GM12878 (cell line): ENCODE data around the gene FCHSD2. TPM values are rescaled to one million over a fixed set of nuclear protein-coding genes. Genes with fewer than 3 reads are reported as not detected.

Experiments
- BACH1 ChIP-seq: fragments of 450-650 bp; IDR thresholded peaks from 2 replicates; pipeline ENCODE4 v1.6.1; 2017; ENCODE audit warnings: mild to moderate bottlenecking, borderline replicate concordance
- BHLHE40 ChIP-seq, 2 experiments: fragments of 450-650 bp in 1 of 2; IDR thresholded peaks; 2 replicates each; pipeline ENCODE4 v1.6.1; 2011 to 2017; ENCODE audit warnings: low read depth in 2 of 2, borderline replicate concordance in 1 of 2, improper control_type of control experiment in 1 of 2, low read length in 1 of 2, mild to moderate bottlenecking in 1 of 2
- CBFB ChIP-seq: IDR thresholded peaks from 2 replicates; pipeline ENCODE4 v1.6.1; 2016; ENCODE audit warnings: antibody characterized with exemption, low read depth
- CHD2 ChIP-seq: IDR thresholded peaks from 2 replicates; pipeline ENCODE4 v1.6.1; 2011; ENCODE audit warnings: low read depth, low read length, improper control_type of control experiment, borderline replicate concordance
- EGR1 ChIP-seq, 2 experiments: IDR thresholded peaks; 1 replicate in 1 of 2; 2 replicates in 1 of 2; pipeline ENCODE4 v1.6.1; 2011 to 2012; ENCODE audit warnings: low read depth in 2 of 2, low read length in 2 of 2, borderline replicate concordance in 1 of 2, mild to moderate bottlenecking in 1 of 2, moderate library complexity in 1 of 2
- EP300 ChIP-seq, 2 experiments: fragments of 150-350 bp in 1 of 2; IDR thresholded peaks; 2 replicates each; pipeline ENCODE4 v1.6.1; 2011 to 2012; ENCODE audit warnings: low read depth in 2 of 2, low read length in 2 of 2, borderline replicate concordance in 1 of 2, improper control_type of control experiment in 1 of 2, inconsistent platforms in 1 of 2; ENCODE audit not compliant: control insufficient read depth in 1 of 2
- GATAD2B ChIP-seq: fragments of 450-650 bp; conservative IDR thresholded peaks from 2 replicates; pipeline ENCODE4 v1.6.1; 2017; ENCODE audit warnings: low read depth, mild to moderate bottlenecking, moderate library complexity
- LARP7 ChIP-seq: fragments of 450-650 bp; IDR thresholded peaks from 2 replicates; pipeline ENCODE4 v1.6.1; 2017; ENCODE audit warnings: mild to moderate bottlenecking
- MTA2 ChIP-seq: fragments of 450-650 bp; IDR thresholded peaks from 2 replicates; pipeline ENCODE4 v1.6.1; 2016; ENCODE audit warnings: low read depth, mild to moderate bottlenecking, moderate library complexity
- MXI1 ChIP-seq: fragments of 150-350 bp; IDR thresholded peaks from 2 replicates; pipeline ENCODE4 v1.6.1; 2011; ENCODE audit warnings: low read depth, mild to moderate bottlenecking, inconsistent platforms, low read length, improper control_type of control experiment
- NR2F1 ChIP-seq: fragments of 450-650 bp; conservative IDR thresholded peaks from 2 replicates; pipeline ENCODE4 v1.6.1; 2017; ENCODE audit warnings: mild to moderate bottlenecking
- PML ChIP-seq: IDR thresholded peaks from 2 replicates; pipeline ENCODE4 v1.6.1; 2012; ENCODE audit warnings: low read length, inconsistent platforms
- POLR2AphosphoS5 ChIP-seq: IDR thresholded peaks from 2 replicates; pipeline ENCODE4 v1.6.1; 2011; ENCODE audit warnings: mild to moderate bottlenecking, low read length, inconsistent platforms
- RAD21 ChIP-seq: IDR thresholded peaks from 2 replicates; pipeline ENCODE4 v1.6.1; 2011; ENCODE audit warnings: mild to moderate bottlenecking, low read depth, low read length, moderate library complexity; ENCODE audit not compliant: insufficient read depth
- RFX5 ChIP-seq: IDR thresholded peaks from 2 replicates; pipeline ENCODE4 v1.6.1; 2011; ENCODE audit warnings: low read depth, low read length, improper control_type of control experiment
- SMAD5 ChIP-seq: IDR thresholded peaks from 2 replicates; pipeline ENCODE4 v1.6.1; 2016; ENCODE audit warnings: antibody characterized with exemption, low read depth
- TCF7 ChIP-seq: IDR thresholded peaks from 2 replicates; pipeline ENCODE4 v1.6.1; 2014; ENCODE audit warnings: antibody characterized with exemption, borderline replicate concordance
- polyA plus RNA-seq, 11 experiments: library from polyadenylated mRNA; depleted of rRNA in 4 of 11; unstranded in 6 of 11; stranded (reverse) in 5 of 11; fragments of >200 nt; fragmentation: Nextera tagmentation in 4 of 11; fragmentation: Illumina TruSeq in 1 of 11; extraction: Ambion mirVana in 4 of 11; extraction: Trizol in 1 of 11; gene quantifications; 1 replicate in 1 of 11; 2 replicates in 10 of 11; pipeline versions ENCODE4 v1.2.1 to v1.2.3, GENCODE V29; 2011 to 2016; ENCODE audit warnings: inconsistent platforms in 2 of 11, missing spikeins in 2 of 11, low read depth in 1 of 11
- total RNA-seq, 4 experiments: library from RNA; depleted of rRNA in 3 of 4; stranded (reverse); fragments of >200 nt in 3 of 4; fragmentation: Illumina TruSeq in 1 of 4; extraction: Trizol in 1 of 4; gene quantifications; 2 replicates each; pipeline versions ENCODE4 v1.2.1 to v1.2.3, GENCODE V29; 2013 to 2021
- TF ChIP-seq, protein P1 (sequence below): IDR thresholded peaks from 2 replicates; pipeline ENCODE4 v1.6.1; 2012; ENCODE audit warnings: low read depth, low read length, improper control_type of control experiment
- TF ChIP-seq, protein P2 (sequence below): fragments of 450-650 bp; IDR thresholded peaks from 2 replicates; pipeline ENCODE4 v1.6.1; 2016; ENCODE audit warnings: mild to moderate bottlenecking
- TF ChIP-seq, protein P3 (sequence below): IDR thresholded peaks from 2 replicates; pipeline ENCODE4 v1.6.1; 2012; ENCODE audit warnings: mild to moderate bottlenecking, low read depth, low read length
- TF ChIP-seq, protein P4 (sequence below): IDR thresholded peaks from 2 replicates; pipeline ENCODE4 v1.6.1; 2012; ENCODE audit warnings: low read depth, low read length, improper control_type of control experiment

Gene FCHSD2
- total and polyA plus RNA-seq, 10 of the 15 experiments (the other 5 are each of a cell fraction or from before 2014, with no cell fraction given) = 13.2 to 89.8 (median 47.8) TPM

DNA sequence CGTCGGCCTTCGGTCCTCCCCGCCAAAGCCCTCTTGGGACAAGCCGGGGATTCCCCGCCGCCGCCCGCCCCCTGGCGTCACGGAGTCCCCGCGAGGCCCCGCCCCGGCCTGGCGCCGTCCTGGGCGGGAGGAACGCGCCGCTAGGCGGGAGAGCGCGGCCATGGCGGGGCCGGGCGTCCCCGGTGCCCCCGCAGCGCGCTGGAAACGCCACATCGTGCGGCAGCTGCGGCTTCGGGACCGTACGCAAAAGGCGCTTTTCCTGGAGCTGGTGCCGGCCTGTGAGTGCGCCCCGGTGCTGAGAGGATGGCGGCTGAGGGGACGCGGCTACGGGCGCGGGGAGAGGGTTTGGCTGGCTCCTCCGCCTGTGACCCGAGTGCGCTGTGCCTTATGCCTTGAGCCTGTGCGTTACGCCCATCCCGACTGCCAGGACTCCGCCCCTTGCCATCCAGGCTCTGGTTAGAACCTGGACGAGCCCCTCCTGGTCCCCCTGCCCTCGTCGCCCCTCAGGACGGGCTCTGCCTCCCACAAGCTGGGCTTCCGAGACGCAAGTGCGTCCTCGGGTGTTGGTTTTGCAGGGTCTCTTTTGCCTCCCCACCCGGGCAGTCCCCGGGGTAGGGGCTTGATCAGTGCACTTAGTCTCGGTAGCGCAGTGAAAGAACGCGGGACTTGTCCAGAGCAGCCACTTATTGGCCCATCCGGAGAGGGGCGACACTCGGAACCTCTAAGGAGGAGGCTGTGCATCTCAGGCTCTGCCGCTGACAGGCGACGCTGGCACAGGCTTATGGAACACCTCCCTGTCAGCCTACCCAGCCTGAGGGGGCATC is 327.6 kb downstream of the FCHSD2 start, which contains the start of gene ATG16L2 (continued):
- TF ChIP-seq BHLHE40 (IDR thresholded peaks at IDR 0.05; ENCODE audit: borderline replicate concordance in 1 of 2, low read depth in 2 of 2, low read length in 1 of 2) (no peak), CBFB (0 out of 2 replicates have a peak, but pooled peaks have one; percentile 6), TCF7 (no peak), SMAD5 (0 out of 2 replicates have a peak, but pooled peaks have one; percentile 23), MXI1 (peak; percentile 38), BACH1 (peak; percentile 35; the same call in 1 of the 2 replicates), EGR1 (IDR thresholded peaks at IDR 0.05; ENCODE audit: borderline replicate concordance in 1 of 2, low read depth in 2 of 2, low read length in 2 of 2) (peak in 1 of 2 experiments; percentile 71; a peak in 2 of 3 replicates), CHD2 (peak; percentile 65), PML (no peak), EP300 (IDR thresholded peaks at IDR 0.05; ENCODE audit: borderline replicate concordance in 1 of 2, control insufficient read depth in 1 of 2, low read depth in 2 of 2, low read length in 2 of 2) (0 out of 4 replicates have a peak, but pooled peaks of 1 of the 2 experiments have one; percentile 3), LARP7 (peak; percentile 69; the same call in 1 of the 2 replicates), MTA2 (peak; percentile 22; the same call in 1 of the 2 replicates), GATAD2B (0 out of 2 replicates have a peak, but pooled peaks have one; percentile 16), NR2F1 (peak; percentile 67; the same call in 1 of the 2 replicates), RFX5 (no peak), POLR2AphosphoS5 (peak; percentile 25), RAD21 (0 out of 2 replicates have a peak, but pooled peaks have one; percentile 20)
- TF ChIP-seq, protein P1, sequence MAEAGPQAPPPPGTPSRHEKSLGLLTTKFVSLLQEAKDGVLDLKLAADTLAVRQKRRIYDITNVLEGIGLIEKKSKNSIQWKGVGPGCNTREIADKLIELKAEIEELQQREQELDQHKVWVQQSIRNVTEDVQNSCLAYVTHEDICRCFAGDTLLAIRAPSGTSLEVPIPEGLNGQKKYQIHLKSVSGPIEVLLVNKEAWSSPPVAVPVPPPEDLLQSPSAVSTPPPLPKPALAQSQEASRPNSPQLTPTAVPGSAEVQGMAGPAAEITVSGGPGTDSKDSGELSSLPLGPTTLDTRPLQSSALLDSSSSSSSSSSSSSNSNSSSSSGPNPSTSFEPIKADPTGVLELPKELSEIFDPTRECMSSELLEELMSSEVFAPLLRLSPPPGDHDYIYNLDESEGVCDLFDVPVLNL = peak; percentile 68
- TF ChIP-seq, protein P2, sequence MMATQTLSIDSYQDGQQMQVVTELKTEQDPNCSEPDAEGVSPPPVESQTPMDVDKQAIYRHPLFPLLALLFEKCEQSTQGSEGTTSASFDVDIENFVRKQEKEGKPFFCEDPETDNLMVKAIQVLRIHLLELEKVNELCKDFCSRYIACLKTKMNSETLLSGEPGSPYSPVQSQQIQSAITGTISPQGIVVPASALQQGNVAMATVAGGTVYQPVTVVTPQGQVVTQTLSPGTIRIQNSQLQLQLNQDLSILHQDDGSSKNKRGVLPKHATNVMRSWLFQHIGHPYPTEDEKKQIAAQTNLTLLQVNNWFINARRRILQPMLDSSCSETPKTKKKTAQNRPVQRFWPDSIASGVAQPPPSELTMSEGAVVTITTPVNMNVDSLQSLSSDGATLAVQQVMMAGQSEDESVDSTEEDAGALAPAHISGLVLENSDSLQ = peak; percentile 67; the same call in 1 of the 2 replicates
- TF ChIP-seq, protein P3, sequence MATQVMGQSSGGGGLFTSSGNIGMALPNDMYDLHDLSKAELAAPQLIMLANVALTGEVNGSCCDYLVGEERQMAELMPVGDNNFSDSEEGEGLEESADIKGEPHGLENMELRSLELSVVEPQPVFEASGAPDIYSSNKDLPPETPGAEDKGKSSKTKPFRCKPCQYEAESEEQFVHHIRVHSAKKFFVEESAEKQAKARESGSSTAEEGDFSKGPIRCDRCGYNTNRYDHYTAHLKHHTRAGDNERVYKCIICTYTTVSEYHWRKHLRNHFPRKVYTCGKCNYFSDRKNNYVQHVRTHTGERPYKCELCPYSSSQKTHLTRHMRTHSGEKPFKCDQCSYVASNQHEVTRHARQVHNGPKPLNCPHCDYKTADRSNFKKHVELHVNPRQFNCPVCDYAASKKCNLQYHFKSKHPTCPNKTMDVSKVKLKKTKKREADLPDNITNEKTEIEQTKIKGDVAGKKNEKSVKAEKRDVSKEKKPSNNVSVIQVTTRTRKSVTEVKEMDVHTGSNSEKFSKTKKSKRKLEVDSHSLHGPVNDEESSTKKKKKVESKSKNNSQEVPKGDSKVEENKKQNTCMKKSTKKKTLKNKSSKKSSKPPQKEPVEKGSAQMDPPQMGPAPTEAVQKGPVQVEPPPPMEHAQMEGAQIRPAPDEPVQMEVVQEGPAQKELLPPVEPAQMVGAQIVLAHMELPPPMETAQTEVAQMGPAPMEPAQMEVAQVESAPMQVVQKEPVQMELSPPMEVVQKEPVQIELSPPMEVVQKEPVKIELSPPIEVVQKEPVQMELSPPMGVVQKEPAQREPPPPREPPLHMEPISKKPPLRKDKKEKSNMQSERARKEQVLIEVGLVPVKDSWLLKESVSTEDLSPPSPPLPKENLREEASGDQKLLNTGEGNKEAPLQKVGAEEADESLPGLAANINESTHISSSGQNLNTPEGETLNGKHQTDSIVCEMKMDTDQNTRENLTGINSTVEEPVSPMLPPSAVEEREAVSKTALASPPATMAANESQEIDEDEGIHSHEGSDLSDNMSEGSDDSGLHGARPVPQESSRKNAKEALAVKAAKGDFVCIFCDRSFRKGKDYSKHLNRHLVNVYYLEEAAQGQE = no peak
- TF ChIP-seq, protein P4, sequence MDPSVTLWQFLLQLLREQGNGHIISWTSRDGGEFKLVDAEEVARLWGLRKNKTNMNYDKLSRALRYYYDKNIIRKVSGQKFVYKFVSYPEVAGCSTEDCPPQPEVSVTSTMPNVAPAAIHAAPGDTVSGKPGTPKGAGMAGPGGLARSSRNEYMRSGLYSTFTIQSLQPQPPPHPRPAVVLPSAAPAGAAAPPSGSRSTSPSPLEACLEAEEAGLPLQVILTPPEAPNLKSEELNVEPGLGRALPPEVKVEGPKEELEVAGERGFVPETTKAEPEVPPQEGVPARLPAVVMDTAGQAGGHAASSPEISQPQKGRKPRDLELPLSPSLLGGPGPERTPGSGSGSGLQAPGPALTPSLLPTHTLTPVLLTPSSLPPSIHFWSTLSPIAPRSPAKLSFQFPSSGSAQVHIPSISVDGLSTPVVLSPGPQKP = no peak
